Middle frontal gyrus (tissue), 1 donor: ENCODE results near the gene EGFL6.
"Not testable (repeated sequence)": the region's sequence is repeated elsewhere in the genome, so short reads cannot be mapped to it uniquely, and the experiment has no call there.

Experiments used
- DNase-seq: peaks from one replicate; pipeline ENCODE4 v3.0.0-alpha.2; 2015; ENCODE audit warnings: low spot score; ENCODE audit errors: extremely low spot score

EGFL6 gene

GRCh38 chrX:13590207-13590606 lies 20.8 kb downstream of the EGFL6 start:
- DNase-seq = no peak

- DNase-seq = no peak
These were observed 21.5 kb downstream of the EGFL6 start for GRCh38 chrX:13590914-13591313.

GRCh38 chrX:13597874-13598273 lies 28.5 kb downstream of the EGFL6 start:
- DNase-seq = no peak

GRCh38 chrX:13598877-13599276 lies 29.5 kb downstream of the EGFL6 start:
- DNase-seq = no peak

GRCh38 chrX:13599491-13599890 lies 30.1 kb downstream of the EGFL6 start:
- DNase-seq = no peak

- DNase-seq = no peak
These were observed 36.2 kb downstream of the EGFL6 start for GRCh38 chrX:13605611-13606010.

- no peak for DNase-seq
These were observed 38.1 kb downstream of the EGFL6 start for GRCh38 chrX:13607331-13607995.

GRCh38 chrX:13607996-13608365 lies 38.6 kb downstream of the EGFL6 start:
- DNase-seq = no peak

GRCh38 chrX:13614154-13614553 lies 44.8 kb downstream of the EGFL6 start:
- no peak for DNase-seq

GRCh38 chrX:13620207-13620606 lies 50.8 kb downstream of the EGFL6 start:
- DNase-seq = no peak

GRCh38 chrX:13622401-13622964 lies 53.1 kb downstream of the EGFL6 start:
- no peak for DNase-seq

- DNase-seq = no peak
These were observed 57.9 kb downstream of the EGFL6 start for GRCh38 chrX:13627306-13627705.

- DNase-seq = not testable (repeated sequence)
These were observed 67.8 kb downstream of the EGFL6 start for GRCh38 chrX:13637224-13637623.

GRCh38 chrX:13638021-13638420 lies 68.6 kb downstream of the EGFL6 start:
- no peak for DNase-seq

- DNase-seq = no peak
These were observed 69.4 kb downstream of the EGFL6 start for GRCh38 chrX:13638826-13639225.

GRCh38 chrX:13641684-13642083 lies 72.3 kb downstream of the EGFL6 start:
- not testable (repeated sequence) for DNase-seq

GRCh38 chrX:13645464-13646153 lies 76.2 kb downstream of the EGFL6 start:
- DNase-seq = no peak

- DNase-seq = no peak
These were observed 76.8 kb downstream of the EGFL6 start for GRCh38 chrX:13646154-13646549.

- no peak for DNase-seq
These were observed 78.4 kb downstream of the EGFL6 start for GRCh38 chrX:13647709-13648212.

GRCh38 chrX:13648336-13648735 lies 78.9 kb downstream of the EGFL6 start:
- not testable (repeated sequence) for DNase-seq

- no peak for DNase-seq
These were observed 80.4 kb downstream of the EGFL6 start for GRCh38 chrX:13649838-13650237.

- DNase-seq = no peak
These were observed 80.9 kb downstream of the EGFL6 start for GRCh38 chrX:13650318-13650717.

GRCh38 chrX:13651150-13651549 lies 81.7 kb downstream of the EGFL6 start:
- DNase-seq = no peak
